Measurements from ENCODE around the gene PHOX2B. TPM values are rescaled to one million over a fixed set of nuclear protein-coding genes. Genes with fewer than 3 reads are reported as not detected.

PHOX2B gene
- total RNA-seq, 5 donors from 2014 or later (not counting 1 experiment from before 2014, with no cell fraction given): not detected

- CTCF ChIA-PET: interaction anchor here in 1 of 2 donors (0.5 kb wide), 1 partner anchor 492 kb away, joined by 4 read pairs; no protein-coding TSS in a partner anchor
- Mint-ChIP-seq H3K9me3 (peaks cover 0 to 4% (median 0%) of the 10 kb centered on the region in 3 donors), H3K4me3 (no peak overlapping the region), H3K4me1 (no peaks in the 10 kb centered on the region), H3K36me3 (no peaks in the 10 kb centered on the region), H3K27me3 (peaks cover 12 to 16% of the 10 kb centered on the region in 2 donors), H3K27ac (no peak overlapping the region)
- Histone ChIP-seq H3K9me3 (no peaks in the 10 kb centered on the region), H3K36me3 (ENCODE audit: control insufficient read depth in 2 of 2, extremely low read depth in 1 of 2, insufficient read depth in 1 of 2, low read length in 1 of 2) (no peaks in the 10 kb centered on the region), H3K4me3 (ENCODE audit: control insufficient read depth in 1 of 2, extremely low read depth in 1 of 2, low read length in 1 of 2) (no peak overlapping the region), H3K27ac (ENCODE audit: low read length) (no peak overlapping the region), H3K27me3 (replicated peaks in 1 of 2; ENCODE audit: control insufficient read depth in 2 of 2, extremely low read depth in 1 of 2, insufficient read depth in 2 of 2, low read length in 1 of 2) (no peaks in the 10 kb centered on the region), H3K4me1 (ENCODE audit: control insufficient read depth in 1 of 2, extremely low read depth in 1 of 2, insufficient read depth in 2 of 2, low read length in 2 of 2) (no peaks in the 10 kb centered on the region)
- DNase-seq (no peak), ATAC-seq (replicated peaks in 1 of 4) (no peak)
- no CpG with 5 or more reads among the region's 4 CpGs for WGBS (ENCODE audit: insufficient coverage)
- POLR2A ChIA-PET: no interaction called here
These were observed 45.8 kb downstream of the PHOX2B start for GRCh38 chr4:41702770-41703169.

GRCh38 chr4:41701983-41702382 lies 46.5 kb downstream of the PHOX2B start:
- H3K27me3 Mint-ChIP-seq: peaks cover 14 to 16% of the 10 kb centered on the region in 2 donors
- H3K27me3 ChIP-seq (replicated peaks in 1 of 2; ENCODE audit: control insufficient read depth in 2 of 2, extremely low read depth in 1 of 2, insufficient read depth in 2 of 2, low read length in 1 of 2): no peaks in the 10 kb centered on the region
- H3K27ac ChIP-seq (ENCODE audit: low read length): no peak overlapping the region
- no peaks in the 10 kb centered on the region for H3K4me1 ChIP-seq (ENCODE audit: control insufficient read depth in 1 of 2, extremely low read depth in 1 of 2, insufficient read depth in 2 of 2, low read length in 2 of 2)
- H3K9me3 Mint-ChIP-seq: peaks cover 0 to 4% (median 0%) of the 10 kb centered on the region in 3 donors
- CTCF ChIA-PET: no interaction called here
- ATAC-seq (replicated peaks in 1 of 4) (no peak), DNase-seq (no peak)
- 80% methylated on average over 1 of the region's 3 CpGs for WGBS (ENCODE audit: insufficient coverage)
- H3K4me1 Mint-ChIP-seq: no peaks in the 10 kb centered on the region
- no peaks in the 10 kb centered on the region for H3K36me3 ChIP-seq (ENCODE audit: control insufficient read depth in 2 of 2, extremely low read depth in 1 of 2, insufficient read depth in 1 of 2, low read length in 1 of 2)
- no peak overlapping the region for H3K4me3 Mint-ChIP-seq
- POLR2A ChIA-PET: no interaction called here
- no peaks in the 10 kb centered on the region for H3K36me3 Mint-ChIP-seq
- H3K9me3 ChIP-seq: no peaks in the 10 kb centered on the region
- no peak overlapping the region for H3K27ac Mint-ChIP-seq
- H3K4me3 ChIP-seq (ENCODE audit: control insufficient read depth in 1 of 2, extremely low read depth in 1 of 2, low read length in 1 of 2): no peak overlapping the region

GRCh38 chr4:41696763-41697162 lies 51.8 kb downstream of the PHOX2B start:
- ATAC-seq (replicated peaks in 1 of 4): no peak
- Mint-ChIP-seq H3K27ac (no peak overlapping the region), H3K9me3 (no peaks in the 10 kb centered on the region), H3K4me3 (no peak overlapping the region), H3K27me3 (peaks cover 3 to 4% of the 10 kb centered on the region in 2 donors), H3K36me3 (no peaks in the 10 kb centered on the region), H3K4me1 (peaks cover 0 to 2% (median 1%) of the 10 kb centered on the region in 3 donors)
- Histone ChIP-seq H3K36me3 (ENCODE audit: control insufficient read depth in 2 of 2, extremely low read depth in 1 of 2, insufficient read depth in 1 of 2, low read length in 1 of 2) (no peaks in the 10 kb centered on the region), H3K9me3 (no peaks in the 10 kb centered on the region), H3K27ac (ENCODE audit: low read length) (no peak overlapping the region), H3K4me1 (ENCODE audit: control insufficient read depth in 1 of 2, extremely low read depth in 1 of 2, insufficient read depth in 2 of 2, low read length in 2 of 2) (no peaks in the 10 kb centered on the region), H3K4me3 (ENCODE audit: control insufficient read depth in 1 of 2, extremely low read depth in 1 of 2, low read length in 1 of 2) (no peak overlapping the region), H3K27me3 (replicated peaks in 1 of 2; ENCODE audit: control insufficient read depth in 2 of 2, extremely low read depth in 1 of 2, insufficient read depth in 2 of 2, low read length in 1 of 2) (no peaks in the 10 kb centered on the region)
- ChIA-PET POLR2A (no interaction called here), CTCF (interaction anchor here in 1 of 2 donors (0.7 kb wide), 1 partner anchor 35 kb away, joined by 3 read pairs; no protein-coding TSS in a partner anchor)
- WGBS (ENCODE audit: insufficient coverage): 81% methylated on average over 3 of the region's 4 CpGs
- no peak for DNase-seq

GRCh38 chr4:41696131-41696530 lies 52.4 kb downstream of the PHOX2B start:
- WGBS (ENCODE audit: insufficient coverage): no CpG with 5 or more reads among the region's 3 CpGs
- Histone ChIP-seq H3K4me1 (ENCODE audit: control insufficient read depth in 1 of 2, extremely low read depth in 1 of 2, insufficient read depth in 2 of 2, low read length in 2 of 2) (no peaks in the 10 kb centered on the region), H3K4me3 (ENCODE audit: control insufficient read depth in 1 of 2, extremely low read depth in 1 of 2, low read length in 1 of 2) (no peak overlapping the region), H3K9me3 (no peaks in the 10 kb centered on the region), H3K27me3 (replicated peaks in 1 of 2; ENCODE audit: control insufficient read depth in 2 of 2, extremely low read depth in 1 of 2, insufficient read depth in 2 of 2, low read length in 1 of 2) (no peaks in the 10 kb centered on the region), H3K27ac (ENCODE audit: low read length) (no peak overlapping the region), H3K36me3 (ENCODE audit: control insufficient read depth in 2 of 2, extremely low read depth in 1 of 2, insufficient read depth in 1 of 2, low read length in 1 of 2) (no peaks in the 10 kb centered on the region)
- peaks cover 3 to 4% of the 10 kb centered on the region in 2 donors for H3K27me3 Mint-ChIP-seq
- ATAC-seq (replicated peaks in 1 of 4) (no peak), DNase-seq (no peak)
- H3K4me1 Mint-ChIP-seq: peaks cover 0 to 2% (median 1%) of the 10 kb centered on the region in 3 donors
- no peaks in the 10 kb centered on the region for H3K9me3 Mint-ChIP-seq
- no peak overlapping the region for H3K4me3 Mint-ChIP-seq
- CTCF ChIA-PET: no interaction called here
- POLR2A ChIA-PET: no interaction called here
- no peak overlapping the region for H3K27ac Mint-ChIP-seq
- no peaks in the 10 kb centered on the region for H3K36me3 Mint-ChIP-seq

Other genes starting within 250 kb of the PHOX2B start
- gene LIMCH1, start 210.6 kb downstream of the PHOX2B start, total RNA-seq: under 1 TPM; 0.15 to 0.38 (median 0.30) TPM
- 10 to 100 TPM; 24.6 to 39.4 (median 35.6) TPM for gene TMEM33, start 186.7 kb upstream of the PHOX2B start, total RNA-seq
- under 1 TPM; 0.10 to 0.55 (median 0.37) TPM for gene DCAF4L1, start 233.0 kb upstream of the PHOX2B start, total RNA-seq
- gene SLC30A9, start 241.8 kb upstream of the PHOX2B start, total RNA-seq: 10 to 100 TPM; 25.5 to 27.8 (median 25.9) TPM